Hypothalamus (tissue), 51 donors: ENCODE measurements around the gene PSMB5.

Source experiments
- DNase-seq, 51 donors: peaks; one replicate each; lab custom pipeline; 2025; lab: John Stamatoyannopoulos, UW

Gene PSMB5

DNA sequence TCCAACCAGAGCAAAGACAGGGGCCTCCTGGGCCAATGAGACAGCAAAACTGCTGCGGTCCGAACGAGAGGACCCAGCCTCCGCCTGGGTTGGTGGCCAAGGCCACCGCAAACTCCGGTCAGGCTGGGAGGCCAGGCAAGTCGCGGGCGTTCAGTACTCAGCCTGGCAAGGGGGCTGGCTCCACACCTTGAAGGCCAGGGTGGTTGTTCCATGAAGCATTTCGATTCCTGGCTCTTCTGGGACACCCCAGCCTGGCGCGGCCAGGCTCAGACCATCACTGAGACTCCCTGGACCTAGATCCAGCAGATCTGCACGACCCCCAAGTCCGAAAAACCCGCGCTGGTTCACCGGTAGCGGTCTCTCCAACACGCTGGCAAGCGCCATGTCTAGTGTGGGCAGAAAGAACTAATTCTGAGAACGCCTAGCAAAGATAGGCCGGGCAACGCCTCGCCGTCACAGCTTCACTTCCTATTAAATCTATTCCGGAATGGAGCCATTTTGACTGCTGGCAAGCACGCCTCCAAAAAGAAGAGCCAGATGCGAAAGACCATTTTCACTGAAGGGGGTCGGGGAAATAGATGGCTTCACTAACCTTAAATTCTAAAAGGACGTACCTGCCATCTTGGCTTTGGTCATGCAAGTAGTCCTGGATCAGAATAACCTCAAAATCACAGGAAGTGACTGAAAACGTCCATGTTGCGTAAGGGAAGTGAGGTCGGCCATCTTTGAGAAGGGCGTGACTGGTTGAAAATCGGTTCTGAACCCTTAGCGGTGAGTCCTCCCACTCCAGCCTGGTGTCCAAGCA, at the start of gene PSMB5:
PSMB5 (minus strand) TSS at position 403 of the 805 bp plus-strand sequence; CDS start at position 384, 19 bp downstream.
- DNase-seq: no peak

DNA sequence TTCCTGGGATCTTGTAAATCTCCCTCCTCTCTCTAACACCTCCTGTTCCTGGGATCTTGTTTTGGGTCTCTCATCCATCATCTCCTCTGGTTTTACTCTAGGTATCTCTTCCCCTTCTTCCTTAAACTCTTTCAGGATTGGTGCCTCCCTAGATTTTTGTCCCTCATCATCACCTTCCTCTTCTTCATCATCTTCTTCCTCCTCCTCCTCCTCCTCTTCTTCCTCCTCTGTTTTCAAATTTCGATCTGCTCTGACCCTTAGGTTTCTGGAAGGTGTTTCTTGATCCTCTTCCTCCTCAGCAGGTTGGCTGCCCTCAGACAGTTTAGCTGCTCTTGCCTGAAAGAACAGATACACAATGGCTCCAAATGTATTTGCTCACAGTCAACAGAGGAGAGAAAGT, 45.8 kb upstream of the PSMB5 start:
- no peak for DNase-seq

DNA sequence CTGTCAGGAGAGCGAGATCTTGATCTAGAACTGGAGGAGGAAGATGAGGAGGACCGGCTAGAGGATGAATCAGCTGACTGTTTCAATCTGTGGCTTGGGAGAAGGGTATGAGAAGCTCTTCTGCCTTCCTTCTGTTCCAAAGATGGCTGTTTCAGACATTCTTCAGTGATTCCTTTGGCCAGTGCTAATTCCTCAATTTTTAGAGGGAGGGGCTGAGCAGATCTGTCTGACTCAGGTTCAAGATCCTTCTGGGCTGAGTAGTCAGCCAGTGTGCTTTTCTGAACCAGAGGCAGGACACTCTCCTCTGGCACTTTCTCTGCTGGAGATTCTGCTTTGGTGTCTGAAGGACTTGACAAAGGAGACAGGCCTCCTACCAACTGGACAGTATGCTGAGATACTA, 45.0 kb upstream of the PSMB5 start:
- no peak for DNase-seq

DNA sequence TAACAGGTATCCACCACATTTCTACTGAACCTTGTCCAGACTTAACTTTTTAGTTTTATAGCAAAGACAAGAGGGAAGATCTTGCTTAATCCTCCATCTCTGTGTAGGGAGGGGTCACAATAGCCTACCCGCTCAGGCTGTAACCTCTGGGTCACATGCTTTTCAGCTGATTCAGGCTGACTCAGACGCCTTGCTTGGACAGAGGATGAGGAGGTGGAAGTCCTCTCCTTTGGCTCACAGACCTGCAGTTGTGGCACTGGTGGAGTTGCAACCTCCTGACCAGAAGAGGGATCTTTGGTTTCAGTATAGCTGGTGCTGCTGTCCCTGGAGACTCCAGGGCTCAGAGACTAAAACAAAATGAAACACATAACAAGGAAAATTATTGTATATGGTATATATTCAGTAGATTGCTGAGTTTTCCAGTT, 44.0 kb upstream of the PSMB5 start:
- no peak for DNase-seq

DNA sequence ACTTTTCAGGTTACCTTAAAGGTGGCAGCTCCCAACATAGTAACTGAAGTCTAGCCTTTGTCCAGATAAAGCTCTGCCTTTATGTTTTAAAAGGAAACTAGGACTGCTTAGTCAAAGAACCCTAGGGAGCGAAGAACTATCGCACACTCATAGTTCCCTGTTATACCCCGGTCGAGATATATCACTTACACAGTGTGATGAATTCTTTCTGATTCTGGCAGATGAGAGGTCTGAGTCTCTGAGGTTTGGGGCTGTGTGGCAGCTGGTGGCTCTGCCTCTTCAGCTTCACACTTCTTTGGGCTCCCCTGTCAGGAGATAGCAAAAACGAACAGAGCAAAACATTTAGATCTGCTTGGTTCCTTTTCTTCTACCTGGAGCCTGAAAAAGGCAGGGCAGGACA, 43.3 kb upstream of the PSMB5 start:
- no peak for DNase-seq

DNA sequence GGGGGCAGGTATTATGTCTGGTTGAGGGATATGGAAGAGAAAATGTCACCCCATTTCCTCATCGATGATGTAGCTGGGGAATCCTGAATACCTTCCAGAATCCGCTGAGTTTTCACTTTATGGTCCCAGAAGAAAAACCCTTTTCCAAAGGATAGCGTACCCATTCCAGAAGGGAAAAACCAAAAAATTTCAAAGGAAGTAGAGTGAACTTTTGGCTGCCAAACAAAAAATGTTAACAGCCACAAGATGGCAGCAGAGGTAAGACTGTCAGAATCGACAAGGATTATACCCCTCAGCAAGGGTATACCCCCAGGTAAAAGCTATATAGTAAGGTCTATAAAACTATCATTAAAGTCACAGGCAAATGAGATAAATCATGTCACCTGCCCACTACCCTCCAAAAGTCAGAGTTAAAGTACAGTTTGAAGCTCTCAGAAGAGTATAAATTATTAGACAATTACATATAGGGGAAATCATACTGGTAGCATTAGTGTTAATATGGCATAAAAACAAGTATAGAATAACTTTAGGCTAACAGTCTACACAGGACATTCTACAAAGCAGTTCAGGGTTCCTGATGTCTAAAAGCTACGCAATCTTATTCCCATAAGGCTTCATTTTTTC, 42.2 kb upstream of the PSMB5 start:
- no peak for DNase-seq

- DNase-seq: no peak
Observed at GRCh38 chr14:23074906-23075305, 40.2 kb upstream of the PSMB5 start.

DNA sequence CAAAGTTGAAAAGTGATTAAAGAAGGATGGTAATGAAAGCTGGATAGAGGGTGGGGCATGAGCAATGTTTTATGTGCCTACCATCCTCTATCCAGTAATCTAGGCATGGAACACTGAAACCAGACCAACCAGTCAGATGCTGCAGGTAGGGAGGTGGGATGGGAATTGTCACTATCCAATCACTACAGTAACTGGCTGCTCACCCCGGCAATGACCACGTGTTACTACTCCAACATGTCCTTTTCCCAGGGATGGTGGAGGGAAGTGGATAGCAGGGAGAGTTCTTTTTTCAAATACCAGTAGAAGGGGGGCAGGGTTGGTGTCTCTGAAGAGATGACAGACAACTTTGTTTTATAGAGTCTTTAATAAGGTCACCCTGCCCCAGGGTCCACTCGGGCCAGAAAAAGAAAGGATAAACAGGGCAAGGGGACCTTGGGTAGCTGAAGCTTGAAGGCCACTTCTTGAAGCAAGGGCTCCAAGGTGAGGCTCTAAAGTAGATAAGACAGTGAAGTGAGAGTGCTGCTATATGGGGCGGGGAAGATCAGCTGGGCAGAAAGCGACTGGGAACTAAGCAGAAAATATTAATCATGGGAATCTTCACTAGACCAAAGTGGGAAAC, 37.3 kb upstream of the PSMB5 start:
- no peak for DNase-seq

GRCh38 chr14:23071244-23071920, 36.7 kb upstream of the PSMB5 start:
- DNase-seq: no peak

GRCh38 chr14:23070262-23071129, 35.8 kb upstream of the PSMB5 start:
- no peak for DNase-seq

DNA sequence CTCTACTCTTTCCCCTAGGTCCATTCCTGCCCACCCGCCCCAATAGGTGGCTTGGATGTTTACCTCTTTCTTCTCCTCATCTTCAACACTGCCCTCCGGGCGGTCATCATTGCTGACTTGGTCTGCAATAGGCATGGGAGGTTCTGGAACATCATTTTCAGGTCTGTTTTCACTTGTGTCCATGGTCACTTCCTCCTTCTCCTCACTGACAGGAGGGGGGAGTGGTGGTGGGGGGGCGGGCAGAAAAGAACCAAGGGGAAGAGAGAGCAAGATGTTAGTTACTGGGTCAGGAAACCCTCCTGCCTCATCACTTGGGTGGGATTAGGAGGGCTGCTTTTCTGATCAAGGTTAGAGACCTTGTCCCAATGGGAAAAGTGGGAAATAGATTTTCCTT, 34.7 kb upstream of the PSMB5 start:
- no peak for DNase-seq

- DNase-seq: no peak
Observed at GRCh38 chr14:23068789-23069412, 34.2 kb upstream of the PSMB5 start.

DNA sequence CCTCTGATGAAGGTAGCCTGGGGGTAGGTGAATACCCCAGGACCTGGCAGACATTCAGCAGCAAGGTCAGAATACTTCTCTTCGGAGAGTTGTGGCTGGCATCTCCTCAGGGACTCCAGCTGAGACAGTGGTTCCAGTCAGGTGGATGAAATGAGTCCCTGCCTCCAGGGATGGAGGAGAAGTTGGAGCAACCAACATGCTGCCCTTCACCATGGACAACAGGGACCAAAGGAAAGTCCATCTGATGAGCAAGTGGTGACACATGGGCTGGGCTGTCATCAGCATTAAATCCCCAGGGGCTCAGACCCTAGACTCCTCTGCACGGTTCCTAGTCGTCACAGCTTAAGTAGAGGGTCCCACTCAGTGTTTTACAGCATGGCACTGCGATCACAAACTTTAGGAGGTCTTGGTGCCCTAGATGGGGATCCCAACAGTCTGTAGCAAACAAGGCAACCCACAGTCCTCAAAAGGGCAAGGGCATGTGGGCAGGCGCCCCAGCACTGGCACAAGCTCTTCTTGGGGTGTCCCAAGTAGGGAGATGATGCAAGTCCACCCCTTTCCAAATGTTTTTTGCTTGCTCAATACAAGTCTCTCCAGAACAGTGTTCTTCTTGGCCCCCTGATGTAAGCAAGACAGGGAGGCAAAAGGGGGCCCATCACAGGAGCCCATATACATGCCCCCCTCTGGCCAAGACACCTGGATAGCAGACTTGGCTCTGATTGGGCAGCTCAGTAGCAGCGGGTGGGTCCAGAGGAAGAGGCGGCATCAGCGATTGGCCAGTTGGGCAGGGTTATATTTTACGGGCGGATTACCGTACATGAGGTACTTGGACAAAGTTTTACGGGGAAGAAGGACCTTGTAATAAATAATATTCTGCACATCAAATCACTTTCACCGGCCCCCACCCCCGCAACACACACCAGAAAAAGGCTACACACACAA, 33.4 kb upstream of the PSMB5 start:
- DNase-seq: no peak

DNA sequence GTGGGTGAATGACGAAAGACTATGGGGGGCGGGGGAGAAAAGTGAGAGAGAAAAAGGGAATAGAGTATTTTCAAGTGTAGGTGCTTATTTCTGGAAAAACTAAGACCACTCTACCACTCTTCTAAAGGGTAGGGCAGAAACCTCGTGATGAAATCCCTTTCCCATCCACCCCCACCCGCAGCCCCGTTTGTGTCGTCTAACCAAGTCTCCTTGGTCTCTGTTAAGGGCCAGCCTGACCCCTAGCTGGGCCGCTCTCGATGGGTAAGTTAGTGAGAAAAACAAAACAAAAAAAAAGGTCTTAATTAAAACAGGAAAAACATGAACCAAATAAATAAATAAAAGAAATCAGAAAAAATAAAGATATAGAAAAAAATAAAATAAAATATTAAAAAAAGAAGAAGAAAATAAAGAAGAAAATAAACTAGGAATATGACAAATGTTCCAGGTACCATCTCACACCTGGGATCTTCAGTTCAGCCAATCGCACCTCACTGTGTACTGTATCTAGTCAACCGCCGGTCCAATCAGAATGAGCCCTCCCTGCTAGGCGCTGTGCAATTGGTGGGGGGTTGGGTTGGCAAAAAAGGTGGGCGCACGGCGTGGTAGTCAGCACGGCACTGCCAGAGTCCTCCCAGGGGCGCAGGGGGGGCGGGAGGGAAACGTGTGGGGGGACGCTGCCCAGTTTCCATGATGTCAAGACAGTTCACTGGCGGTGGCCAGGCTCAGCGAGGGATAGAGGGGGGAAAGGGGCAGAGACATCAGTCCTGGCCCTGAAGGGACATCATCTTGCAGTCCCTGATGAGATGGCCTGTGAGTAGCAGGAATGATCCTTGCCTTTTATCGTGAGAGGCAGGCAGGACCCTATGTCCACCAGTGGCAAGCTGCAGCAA, 32.4 kb upstream of the PSMB5 start:
- no peak for DNase-seq

DNA sequence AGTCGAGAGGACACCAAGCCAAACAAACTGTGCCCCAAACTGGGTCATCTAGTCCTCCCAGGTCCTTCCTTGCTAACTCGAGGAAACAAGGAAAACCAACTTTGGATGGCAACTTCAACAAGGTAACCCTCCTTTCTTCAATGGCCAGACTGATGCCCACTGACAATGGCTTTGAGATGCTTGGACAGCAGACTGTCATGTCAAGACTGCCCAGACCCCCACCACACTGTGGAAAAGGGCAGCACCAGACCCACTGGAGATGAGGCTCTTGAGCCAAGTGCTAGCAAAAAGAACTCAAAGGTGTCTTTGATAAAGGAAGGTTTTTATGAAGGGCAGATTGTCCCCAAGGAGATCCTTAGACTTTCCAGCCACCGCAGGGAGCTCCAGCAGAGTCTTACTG, 31.7 kb upstream of the PSMB5 start:
- no peak for DNase-seq

GRCh38 chr14:23063601-23064000, 28.9 kb upstream of the PSMB5 start:
- DNase-seq: no peak

DNA sequence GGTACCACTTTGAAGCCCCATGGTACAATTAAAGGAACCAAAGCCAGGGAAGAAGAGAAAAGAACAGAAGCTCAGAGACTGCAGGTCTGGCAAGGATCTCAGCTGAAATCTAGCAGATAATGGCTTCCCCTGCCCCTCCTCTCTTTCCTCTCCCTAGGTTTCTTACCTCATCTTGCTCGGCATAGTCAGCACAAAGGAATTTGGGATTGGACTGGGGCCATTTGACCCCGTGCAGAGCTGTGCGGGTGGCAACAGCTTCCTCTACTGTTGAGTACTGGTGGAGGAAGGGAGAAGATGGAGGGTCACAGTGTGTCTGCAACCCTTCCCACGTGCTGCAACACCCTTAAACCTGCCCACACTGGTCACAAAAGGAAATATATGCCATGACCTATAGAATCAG, 27.3 kb upstream of the PSMB5 start:
- DNase-seq: no peak
